ENCODE results near the gene SLC4A7.
"Not testable (repeated sequence)": the region's sequence is repeated elsewhere in the genome, so short reads cannot be mapped to it uniquely, and the experiment has no call there.

SLC4A7 gene

DNA sequence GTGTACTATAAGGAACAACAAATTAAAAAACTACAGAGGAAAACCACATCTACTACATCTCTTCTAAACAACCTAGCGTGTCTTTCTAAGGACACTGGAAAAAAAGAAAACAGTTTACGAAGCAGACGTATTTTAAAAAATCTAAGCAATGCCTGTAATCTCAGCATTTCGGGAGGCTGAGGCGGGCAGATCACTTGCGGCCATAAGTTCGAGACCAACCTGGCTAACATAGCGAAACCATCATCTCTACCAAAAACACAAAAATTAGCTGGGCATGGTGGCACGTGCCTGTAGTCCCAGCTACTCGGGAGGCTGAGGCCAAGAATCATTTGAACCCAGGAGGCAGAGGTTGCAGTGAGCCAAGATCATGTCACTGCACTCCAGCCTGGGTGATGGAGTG, 91.8 kb downstream of the SLC4A7 start:
- H2BK120ac ChIP-seq (ENCODE audit: low read depth, low read length); H2BK5ac ChIP-seq (ENCODE audit: low read length); H4K5ac ChIP-seq (ENCODE audit: low read length); DNase-seq; H2BK15ac ChIP-seq (replicated peaks; ENCODE audit: low read depth); H3K27ac ChIP-seq (ENCODE audit: low read depth, low read length); H3K18ac ChIP-seq (ENCODE audit: low read length); H3K79me2 ChIP-seq (ENCODE audit: control insufficient read depth, insufficient read depth, low read length); H3K79me1 ChIP-seq (ENCODE audit: low read length); H3K4me1 ChIP-seq (ENCODE audit: control insufficient read depth, low read depth, low read length); H3K36me3 ChIP-seq (ENCODE audit: control insufficient read depth, insufficient read depth, low read length); H3K4me2 ChIP-seq (ENCODE audit: low read length); H3K23ac ChIP-seq (ENCODE audit: low read length); H3K4me3 ChIP-seq (ENCODE audit: low read length); H3K27me3 ChIP-seq (ENCODE audit: insufficient read depth, low read length, poor library complexity); H3K56ac ChIP-seq (ENCODE audit: low read length); H3K9ac ChIP-seq (ENCODE audit: low read length); H3K4ac ChIP-seq (ENCODE audit: low read depth, low read length); H2AK5ac ChIP-seq (ENCODE audit: low read length); H4K8ac ChIP-seq (ENCODE audit: low read depth, low read length): not testable (repeated sequence)
- no CpG with 5 or more reads among the region's 10 CpGs for WGBS (ENCODE audit: extremely low coverage, insufficient coverage, low lambda C conversion rate)

DNA sequence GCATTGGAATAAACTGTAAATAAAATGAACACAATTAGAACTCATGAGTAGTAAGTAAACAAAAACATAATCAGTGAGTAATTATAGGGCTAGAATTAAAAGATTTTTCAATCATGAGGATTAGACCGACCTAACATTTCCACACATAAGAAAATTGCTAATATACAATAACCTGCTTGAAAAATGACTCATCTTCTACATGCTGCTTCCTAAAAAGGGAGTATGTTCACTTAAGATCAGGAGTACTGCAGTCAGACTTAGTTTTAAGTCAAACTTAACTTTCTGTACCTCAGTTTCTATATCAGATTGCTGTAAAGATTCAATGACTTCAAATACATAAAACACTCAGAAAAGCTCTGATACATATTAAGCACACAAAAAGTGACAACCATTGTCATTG, 92.4 kb downstream of the SLC4A7 start:
- H3K4ac ChIP-seq (ENCODE audit: low read depth, low read length): no peak overlapping the region
- no peak overlapping the region for H3K18ac ChIP-seq (ENCODE audit: low read length)
- no peak for DNase-seq

DNA sequence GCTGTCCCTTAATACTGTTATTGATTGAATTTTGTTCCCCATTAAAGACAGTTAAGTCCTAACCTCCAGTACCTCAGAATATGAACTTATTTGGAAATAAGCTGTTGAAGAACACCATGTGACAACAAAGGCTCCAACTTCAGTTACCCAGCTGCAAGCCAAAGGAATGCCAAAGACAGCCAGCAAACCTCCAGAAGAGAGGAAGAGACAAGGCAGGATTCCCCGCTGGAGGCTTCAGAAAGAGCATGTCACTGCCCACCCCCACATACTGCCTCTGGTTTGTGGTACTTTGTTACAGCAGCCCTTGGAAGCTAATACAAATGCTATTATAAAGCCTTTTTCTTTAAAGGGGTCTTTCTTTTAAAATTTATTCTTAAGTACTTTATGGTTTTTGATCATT, 96.6 kb downstream of the SLC4A7 start:
- Histone ChIP-seq H3K79me1 (ENCODE audit: low read length) (no peaks in the 10 kb centered on the region), H3K4me1 (ENCODE audit: control insufficient read depth, low read depth, low read length) (no peaks in the 10 kb centered on the region), H2BK120ac (ENCODE audit: low read depth, low read length) (no peak overlapping the region), H3K9ac (ENCODE audit: low read length) (no peak overlapping the region), H2BK15ac (replicated peaks; ENCODE audit: low read depth) (no peak overlapping the region), H3K79me2 (ENCODE audit: control insufficient read depth, insufficient read depth, low read length) (no peaks in the 10 kb centered on the region), H3K27me3 (ENCODE audit: insufficient read depth, low read length, poor library complexity) (no peaks in the 10 kb centered on the region), H3K4me2 (ENCODE audit: low read length) (no peak overlapping the region), H2BK5ac (ENCODE audit: low read length) (no peak overlapping the region), H3K18ac (ENCODE audit: low read length) (no peak overlapping the region), H2AK5ac (ENCODE audit: low read length) (no peak overlapping the region), H3K27ac (ENCODE audit: low read depth, low read length) (no peak overlapping the region), H3K4ac (ENCODE audit: low read depth, low read length) (no peak overlapping the region), H3K56ac (ENCODE audit: low read length) (no peak overlapping the region), H4K8ac (ENCODE audit: low read depth, low read length) (no peak overlapping the region), H3K36me3 (ENCODE audit: control insufficient read depth, insufficient read depth, low read length) (no peaks in the 10 kb centered on the region), H4K5ac (ENCODE audit: low read length) (no peak overlapping the region), H3K4me3 (ENCODE audit: low read length) (no peak overlapping the region), H3K23ac (ENCODE audit: low read length) (no peak overlapping the region)
- peak; percentile 48 for DNase-seq
- no CpG with 5 or more reads among the region's 1 CpG for WGBS (ENCODE audit: extremely low coverage, insufficient coverage, low lambda C conversion rate)

More for the DNA sequence above, 92.4 kb downstream of the SLC4A7 start:
- no peak overlapping the region for H3K27ac ChIP-seq (ENCODE audit: low read depth, low read length)
- WGBS (ENCODE audit: extremely low coverage, insufficient coverage, low lambda C conversion rate): no CpG with 5 or more reads among the region's 1 CpG
- H4K8ac ChIP-seq (ENCODE audit: low read depth, low read length): no peak overlapping the region
- no peak overlapping the region for H2BK15ac ChIP-seq (replicated peaks; ENCODE audit: low read depth)
- H3K56ac ChIP-seq (ENCODE audit: low read length): no peak overlapping the region
- H3K27me3 ChIP-seq (ENCODE audit: insufficient read depth, low read length, poor library complexity): no peaks in the 10 kb centered on the region
- H3K23ac ChIP-seq (ENCODE audit: low read length): no peak overlapping the region
- no peak overlapping the region for H3K9ac ChIP-seq (ENCODE audit: low read length)
- H4K5ac ChIP-seq (ENCODE audit: low read length): no peak overlapping the region
- no peaks in the 10 kb centered on the region for H3K79me2 ChIP-seq (ENCODE audit: control insufficient read depth, insufficient read depth, low read length)
- H3K4me1 ChIP-seq (ENCODE audit: control insufficient read depth, low read depth, low read length): no peaks in the 10 kb centered on the region
- no peaks in the 10 kb centered on the region for H3K79me1 ChIP-seq (ENCODE audit: low read length)
- no peak overlapping the region for H2BK120ac ChIP-seq (ENCODE audit: low read depth, low read length)
- H3K4me3 ChIP-seq (ENCODE audit: low read length): no peak overlapping the region
- H2AK5ac ChIP-seq (ENCODE audit: low read length): no peak overlapping the region
- H3K4me2 ChIP-seq (ENCODE audit: low read length): no peak overlapping the region
- H3K36me3 ChIP-seq (ENCODE audit: control insufficient read depth, insufficient read depth, low read length): no peaks in the 10 kb centered on the region
- no peak overlapping the region for H2BK5ac ChIP-seq (ENCODE audit: low read length)

DNA sequence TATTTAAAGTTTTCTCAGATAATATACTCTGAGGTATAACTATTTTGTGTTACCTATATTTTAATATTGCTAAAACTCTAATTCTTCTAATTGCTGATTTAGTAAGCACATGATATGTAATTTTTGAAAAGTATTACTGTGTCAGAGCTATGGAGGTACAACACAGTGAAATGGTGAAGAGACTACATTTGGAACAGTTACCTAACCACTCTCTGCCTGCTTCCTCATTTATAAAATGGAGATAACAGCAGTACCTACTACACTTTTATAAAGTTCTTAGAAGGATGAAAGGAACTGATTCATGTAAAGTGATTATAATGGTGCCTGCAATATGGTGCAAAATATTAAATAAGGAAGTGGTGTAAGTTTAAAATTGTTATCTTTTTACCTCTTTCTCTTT, 98.7 kb downstream of the SLC4A7 start:
- Histone ChIP-seq H2BK120ac (ENCODE audit: low read depth, low read length) (no peak overlapping the region), H3K27me3 (ENCODE audit: insufficient read depth, low read length, poor library complexity) (no peaks in the 10 kb centered on the region), H2BK5ac (ENCODE audit: low read length) (no peak overlapping the region), H3K79me1 (ENCODE audit: low read length) (no peaks in the 10 kb centered on the region), H3K27ac (ENCODE audit: low read depth, low read length) (no peak overlapping the region), H3K4ac (ENCODE audit: low read depth, low read length) (no peak overlapping the region), H2AK5ac (ENCODE audit: low read length) (no peak overlapping the region), H4K5ac (ENCODE audit: low read length) (no peak overlapping the region), H3K4me2 (ENCODE audit: low read length) (no peak overlapping the region), H3K79me2 (ENCODE audit: control insufficient read depth, insufficient read depth, low read length) (no peaks in the 10 kb centered on the region), H3K23ac (ENCODE audit: low read length) (no peak overlapping the region), H3K4me1 (ENCODE audit: control insufficient read depth, low read depth, low read length) (no peaks in the 10 kb centered on the region), H3K18ac (ENCODE audit: low read length) (no peak overlapping the region), H2BK15ac (replicated peaks; ENCODE audit: low read depth) (no peak overlapping the region), H3K4me3 (ENCODE audit: low read length) (no peak overlapping the region), H3K9ac (ENCODE audit: low read length) (no peak overlapping the region), H3K56ac (ENCODE audit: low read length) (no peak overlapping the region), H3K36me3 (ENCODE audit: control insufficient read depth, insufficient read depth, low read length) (no peaks in the 10 kb centered on the region), H4K8ac (ENCODE audit: low read depth, low read length) (no peak overlapping the region)
- DNase-seq: no peak

DNA sequence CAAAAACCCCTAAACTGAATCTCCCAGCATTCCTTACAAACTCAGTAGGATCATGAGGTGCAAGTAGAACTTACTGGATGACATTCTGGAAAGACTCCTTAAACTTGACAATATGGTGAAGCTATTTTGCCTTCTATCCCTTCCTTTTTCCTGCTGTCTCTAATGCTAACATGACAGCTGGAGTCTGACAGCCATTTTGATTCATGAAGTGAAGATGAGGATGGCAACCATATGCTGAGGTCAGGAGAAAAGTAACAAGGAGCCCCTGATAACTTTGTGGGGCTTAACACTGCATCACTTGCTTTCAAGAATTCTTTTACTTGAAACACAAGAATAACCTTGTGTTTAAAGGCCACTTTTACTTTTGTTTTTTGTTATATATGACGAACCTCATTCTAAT, 100.0 kb downstream of the SLC4A7 start:
- Histone ChIP-seq H3K4me3 (ENCODE audit: low read length) (no peak overlapping the region), H2BK120ac (ENCODE audit: low read depth, low read length) (no peak overlapping the region), H2BK15ac (replicated peaks; ENCODE audit: low read depth) (no peak overlapping the region), H3K18ac (ENCODE audit: low read length) (no peak overlapping the region), H3K79me1 (ENCODE audit: low read length) (no peaks in the 10 kb centered on the region), H3K56ac (ENCODE audit: low read length) (no peak overlapping the region), H3K27ac (ENCODE audit: low read depth, low read length) (no peak overlapping the region), H3K79me2 (ENCODE audit: control insufficient read depth, insufficient read depth, low read length) (no peaks in the 10 kb centered on the region), H3K27me3 (ENCODE audit: insufficient read depth, low read length, poor library complexity) (no peaks in the 10 kb centered on the region), H4K5ac (ENCODE audit: low read length) (no peak overlapping the region), H3K36me3 (ENCODE audit: control insufficient read depth, insufficient read depth, low read length) (no peaks in the 10 kb centered on the region), H2BK5ac (ENCODE audit: low read length) (no peak overlapping the region), H3K4me1 (ENCODE audit: control insufficient read depth, low read depth, low read length) (no peaks in the 10 kb centered on the region), H3K23ac (ENCODE audit: low read length) (no peak overlapping the region), H4K8ac (ENCODE audit: low read depth, low read length) (no peak overlapping the region), H3K9ac (ENCODE audit: low read length) (no peak overlapping the region), H3K4ac (ENCODE audit: low read depth, low read length) (no peak overlapping the region), H3K4me2 (ENCODE audit: low read length) (no peak overlapping the region), H2AK5ac (ENCODE audit: low read length) (no peak overlapping the region)
- no CpG with 5 or more reads among the region's 1 CpG for WGBS (ENCODE audit: extremely low coverage, insufficient coverage, low lambda C conversion rate)
- no peak for DNase-seq

DNA sequence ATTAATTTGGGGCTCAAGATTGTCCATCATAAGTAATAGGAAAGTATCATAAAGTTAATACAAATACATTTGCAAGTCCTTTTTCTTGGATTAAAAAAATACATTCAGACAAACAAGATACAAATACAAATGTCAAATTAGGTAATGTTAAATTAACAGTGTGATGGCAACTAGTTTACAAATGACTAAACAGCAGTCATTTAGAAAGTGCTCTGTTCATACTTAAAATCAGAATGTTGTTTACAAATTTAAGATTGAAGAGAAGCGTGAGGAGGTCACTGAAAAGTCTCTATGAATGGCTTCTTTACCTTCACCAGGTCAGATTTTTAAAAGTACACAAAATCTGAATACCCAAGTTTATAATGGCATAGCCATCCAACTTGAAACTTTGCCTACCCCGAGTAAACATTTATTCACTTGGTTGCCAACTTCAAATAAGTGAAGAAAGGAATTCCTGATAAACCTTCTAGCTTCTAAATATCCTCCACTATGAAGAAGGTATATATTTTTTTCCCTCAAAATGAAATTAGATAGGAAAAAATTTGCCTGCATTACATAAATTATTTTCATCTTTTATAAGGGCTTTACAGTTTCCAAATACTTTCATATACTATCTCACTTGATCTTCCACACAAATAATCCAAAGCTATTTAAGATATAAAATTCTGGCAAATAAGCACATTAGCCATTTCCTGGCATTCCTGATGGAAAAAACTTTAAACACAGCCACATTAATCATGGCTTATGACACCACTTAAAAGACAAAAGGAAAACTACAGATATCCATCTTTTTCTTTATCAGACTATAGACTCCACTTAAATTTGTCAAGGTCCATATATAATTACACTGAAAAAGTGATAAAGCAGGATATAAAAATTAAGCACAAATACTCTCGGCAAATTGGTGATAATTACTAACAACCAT, 103.5 kb downstream of the SLC4A7 start:
- Histone ChIP-seq H3K27me3 (ENCODE audit: insufficient read depth, low read length, poor library complexity) (no peaks in the 10 kb centered on the region), H3K23ac (ENCODE audit: low read length) (no peak overlapping the region), H4K5ac (ENCODE audit: low read length) (no peak overlapping the region), H3K9ac (ENCODE audit: low read length) (no peak overlapping the region), H3K4ac (ENCODE audit: low read depth, low read length) (no peak overlapping the region), H2BK120ac (ENCODE audit: low read depth, low read length) (no peak overlapping the region), H3K4me2 (ENCODE audit: low read length) (no peak overlapping the region), H3K18ac (ENCODE audit: low read length) (no peak overlapping the region), H3K79me1 (ENCODE audit: low read length) (no peaks in the 10 kb centered on the region), H3K4me3 (ENCODE audit: low read length) (no peak overlapping the region), H3K79me2 (ENCODE audit: control insufficient read depth, insufficient read depth, low read length) (no peaks in the 10 kb centered on the region), H3K27ac (ENCODE audit: low read depth, low read length) (no peak overlapping the region), H2AK5ac (ENCODE audit: low read length) (no peak overlapping the region), H3K36me3 (ENCODE audit: control insufficient read depth, insufficient read depth, low read length) (no peaks in the 10 kb centered on the region), H3K56ac (ENCODE audit: low read length) (no peak overlapping the region), H2BK15ac (replicated peaks; ENCODE audit: low read depth) (no peak overlapping the region), H4K8ac (ENCODE audit: low read depth, low read length) (no peak overlapping the region), H3K4me1 (ENCODE audit: control insufficient read depth, low read depth, low read length) (no peaks in the 10 kb centered on the region), H2BK5ac (ENCODE audit: low read length) (no peak overlapping the region)
- no CpG with 5 or more reads among the region's 3 CpGs for WGBS (ENCODE audit: extremely low coverage, insufficient coverage, low lambda C conversion rate)
- no peak for DNase-seq

Measured in mesendoderm (in vitro differentiated cells).